ENCODE measurements around the gene ZSWIM5. TPM values are rescaled to one million over a fixed set of nuclear protein-coding genes. Genes with fewer than 3 reads are reported as not detected.
"Not testable (repeated sequence)": the region's sequence is repeated elsewhere in the genome, so short reads cannot be mapped to it uniquely, and the experiment has no call there.

ZSWIM5 gene
- total RNA-seq, 1 experiment from 2014 or later, result 1.4 TPM

DNA sequence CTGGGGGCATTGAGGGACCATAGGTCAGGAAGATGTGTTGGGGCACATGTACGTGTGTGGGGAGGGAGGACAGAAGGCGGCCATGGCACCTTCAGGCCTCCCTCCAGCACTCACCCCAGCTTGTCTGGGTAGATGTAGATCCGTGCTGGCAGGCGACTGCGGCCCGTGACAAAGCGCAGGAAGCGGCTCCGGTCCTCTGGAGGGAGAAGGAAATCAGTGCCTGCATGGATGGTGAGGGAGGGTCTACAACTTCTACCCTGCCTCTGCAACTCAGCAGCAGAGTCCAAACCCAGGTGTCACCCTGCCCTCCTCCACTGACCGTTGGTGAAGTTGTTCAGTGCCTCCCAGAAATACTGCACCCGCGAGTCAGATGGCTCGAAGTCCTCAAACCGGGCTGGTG lies 202.7 kb downstream of the ZSWIM5 start:
- POLR2A ChIA-PET (ENCODE audit: unreplicated experiment), result no interaction called here
- no peaks in the 10 kb centered on the region for H3F3A ChIP-seq (ENCODE audit: low read length, unreplicated experiment)
- H3K4me1 ChIP-seq (ENCODE audit: insufficient read depth, low read length), result no peaks in the 10 kb centered on the region
- H3K79me2 ChIP-seq (ENCODE audit: low read length), result no peaks in the 10 kb centered on the region
- no peaks in the 10 kb centered on the region for H3K9me2 ChIP-seq (replicated peaks; ENCODE audit: low read length)
- no peak overlapping the region for H3K4me3 ChIP-seq (ENCODE audit: low read length)
- intact Hi-C loops (cut with micrococcal nuclease), result no loop called here
- no peak overlapping the region for H3K4me2 ChIP-seq (ENCODE audit: low read length)
- no peak for DNase-seq
- no peak overlapping the region for H3K27ac ChIP-seq (ENCODE audit: low read length)
- no peaks in the 10 kb centered on the region for H4K20me1 ChIP-seq (ENCODE audit: low read length)
- H2AFZ ChIP-seq (ENCODE audit: low read length), result no peak overlapping the region
- BruUV-seq (replicated peaks), result no TSS peak
- CTCF ChIA-PET, result no interaction called here
- no peaks in the 10 kb centered on the region for H3K9me3 ChIP-seq (ENCODE audit: low read length)
- H3K9ac ChIP-seq (ENCODE audit: low read length), result no peak overlapping the region
- TF ChIP-seq EZH2phosphoT487 (IDR thresholded peaks at IDR 0.05; ENCODE audit: borderline replicate concordance, low read length), result no peak
- TF ChIP-seq EZH2 (IDR thresholded peaks at IDR 0.05; ENCODE audit: low read length, unreplicated experiment), result no peak
- no peaks in the 10 kb centered on the region for H3K27me3 ChIP-seq (ENCODE audit: low read length)
- H3K36me3 ChIP-seq (ENCODE audit: low read depth, low read length), result peaks cover 19% of the 10 kb centered on the region
- no peak for ATAC-seq

DNA sequence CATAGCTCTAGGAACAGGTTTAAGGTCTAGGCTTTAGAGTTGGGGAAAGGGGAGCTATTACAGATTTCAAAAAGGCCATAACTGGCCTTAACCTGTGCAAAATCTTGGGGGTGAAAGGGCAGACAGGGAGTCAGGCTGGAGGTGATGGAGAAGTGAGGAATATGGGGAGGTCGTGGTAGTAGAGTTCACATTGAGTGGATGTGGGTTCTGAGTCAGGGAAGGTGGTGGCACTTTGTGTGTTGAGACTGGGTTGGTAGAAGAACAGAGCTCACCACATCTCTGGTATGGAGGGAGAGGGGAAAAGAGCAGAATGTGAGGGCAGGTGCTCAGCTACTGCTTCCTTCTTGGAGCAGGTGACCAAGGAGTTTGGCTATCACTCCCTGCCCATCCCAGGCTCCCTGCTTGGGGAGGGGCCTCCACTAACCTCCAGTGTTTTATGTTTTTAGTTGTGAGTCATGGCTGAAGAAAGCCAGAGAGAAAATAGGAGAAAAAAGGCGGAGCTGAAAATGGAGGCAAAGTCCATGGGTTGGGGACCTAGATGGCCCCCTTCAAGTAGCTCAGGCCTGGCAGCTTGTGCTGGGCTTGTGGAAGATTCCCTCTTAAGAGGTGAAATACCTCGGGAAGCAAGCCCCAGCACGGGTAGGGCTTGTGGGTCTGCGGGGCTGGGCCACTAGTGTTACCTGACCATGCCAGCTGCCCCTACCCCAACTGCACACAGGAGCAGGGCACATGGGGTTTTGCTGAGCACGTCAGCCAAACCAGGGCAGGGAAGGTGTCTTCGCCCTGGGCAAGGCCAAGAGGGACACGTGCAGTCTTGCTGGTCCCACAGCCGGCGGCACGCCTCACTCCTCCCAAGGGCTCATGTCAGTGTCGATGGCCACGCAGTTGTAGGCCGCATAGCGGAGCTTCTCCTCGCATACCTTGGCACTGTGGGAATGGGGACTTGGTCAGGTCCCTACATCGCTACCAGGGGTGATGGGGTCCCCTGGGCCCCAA lies 203.5 kb downstream of the ZSWIM5 start:
- H3K4me3 ChIP-seq (ENCODE audit: low read length), result no peak overlapping the region
- CTCF ChIA-PET, result no interaction called here
- H3F3A ChIP-seq (ENCODE audit: low read length, unreplicated experiment), result no peaks in the 10 kb centered on the region
- BruUV-seq (replicated peaks), result TSS peak; percentile 23
- ATAC-seq (no peak), DNase-seq (no peak)
- POLR2A ChIA-PET (ENCODE audit: unreplicated experiment), result no interaction called here
- H3K4me1 ChIP-seq (ENCODE audit: insufficient read depth, low read length), result no peaks in the 10 kb centered on the region
- no peaks in the 10 kb centered on the region for H3K79me2 ChIP-seq (ENCODE audit: low read length)
- H3K4me2 ChIP-seq (ENCODE audit: low read length), result no peak overlapping the region
- H3K27me3 ChIP-seq (ENCODE audit: low read length), result no peaks in the 10 kb centered on the region
- no peaks in the 10 kb centered on the region for H3K9me2 ChIP-seq (replicated peaks; ENCODE audit: low read length)
- TF ChIP-seq EZH2phosphoT487 (IDR thresholded peaks at IDR 0.05; ENCODE audit: borderline replicate concordance, low read length) (no peak), EZH2 (IDR thresholded peaks at IDR 0.05; ENCODE audit: low read length, unreplicated experiment) (no peak)
- TF ChIP-seq, protein P1, sequence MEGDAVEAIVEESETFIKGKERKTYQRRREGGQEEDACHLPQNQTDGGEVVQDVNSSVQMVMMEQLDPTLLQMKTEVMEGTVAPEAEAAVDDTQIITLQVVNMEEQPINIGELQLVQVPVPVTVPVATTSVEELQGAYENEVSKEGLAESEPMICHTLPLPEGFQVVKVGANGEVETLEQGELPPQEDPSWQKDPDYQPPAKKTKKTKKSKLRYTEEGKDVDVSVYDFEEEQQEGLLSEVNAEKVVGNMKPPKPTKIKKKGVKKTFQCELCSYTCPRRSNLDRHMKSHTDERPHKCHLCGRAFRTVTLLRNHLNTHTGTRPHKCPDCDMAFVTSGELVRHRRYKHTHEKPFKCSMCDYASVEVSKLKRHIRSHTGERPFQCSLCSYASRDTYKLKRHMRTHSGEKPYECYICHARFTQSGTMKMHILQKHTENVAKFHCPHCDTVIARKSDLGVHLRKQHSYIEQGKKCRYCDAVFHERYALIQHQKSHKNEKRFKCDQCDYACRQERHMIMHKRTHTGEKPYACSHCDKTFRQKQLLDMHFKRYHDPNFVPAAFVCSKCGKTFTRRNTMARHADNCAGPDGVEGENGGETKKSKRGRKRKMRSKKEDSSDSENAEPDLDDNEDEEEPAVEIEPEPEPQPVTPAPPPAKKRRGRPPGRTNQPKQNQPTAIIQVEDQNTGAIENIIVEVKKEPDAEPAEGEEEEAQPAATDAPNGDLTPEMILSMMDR (conservative IDR thresholded peaks at IDR 0.05; ENCODE audit: low read depth, low read length), result no peak
- H4K20me1 ChIP-seq (ENCODE audit: low read length), result no peaks in the 10 kb centered on the region
- no peaks in the 10 kb centered on the region for H3K9me3 ChIP-seq (ENCODE audit: low read length)
- H2AFZ ChIP-seq (ENCODE audit: low read length), result no peak overlapping the region
- intact Hi-C loops (cut with micrococcal nuclease), result no loop called here
- peaks cover 14% of the 10 kb centered on the region for H3K36me3 ChIP-seq (ENCODE audit: low read depth, low read length)
- no peak overlapping the region for H3K27ac ChIP-seq (ENCODE audit: low read length)
- no peak overlapping the region for H3K9ac ChIP-seq (ENCODE audit: low read length)

DNA sequence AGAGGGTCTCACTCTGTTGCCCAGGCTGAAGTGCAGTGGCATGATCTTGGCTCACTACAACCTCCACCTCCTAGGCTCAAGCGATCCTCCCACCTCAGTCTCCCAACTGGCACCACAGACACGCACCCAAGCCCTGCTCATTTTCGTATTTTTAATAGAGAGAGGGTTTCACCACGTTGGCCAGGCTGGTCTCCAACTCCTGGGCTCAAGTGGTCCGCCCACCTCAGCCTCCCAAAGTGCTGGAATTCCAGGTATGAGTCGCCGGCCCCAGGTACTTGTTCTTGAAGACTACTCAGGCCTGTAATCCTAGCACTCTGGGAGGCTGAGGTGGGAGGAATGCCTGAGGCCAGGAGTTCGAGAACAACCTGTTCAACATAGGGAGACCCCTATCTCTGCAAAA lies 204.8 kb downstream of the ZSWIM5 start:
- BruUV-seq (replicated peaks); CTCF ChIA-PET; ATAC-seq; H3K27ac ChIP-seq (ENCODE audit: low read length); intact Hi-C loops (cut with micrococcal nuclease); POLR2A ChIA-PET (ENCODE audit: unreplicated experiment); H2AFZ ChIP-seq (ENCODE audit: low read length); H3F3A ChIP-seq (ENCODE audit: low read length, unreplicated experiment); H3K4me3 ChIP-seq (ENCODE audit: low read length); DNase-seq; H3K9me3 ChIP-seq (ENCODE audit: low read length); H3K36me3 ChIP-seq (ENCODE audit: low read depth, low read length); H3K4me2 ChIP-seq (ENCODE audit: low read length); H3K9ac ChIP-seq (ENCODE audit: low read length); H3K9me2 ChIP-seq (replicated peaks; ENCODE audit: low read length); H4K20me1 ChIP-seq (ENCODE audit: low read length); H3K79me2 ChIP-seq (ENCODE audit: low read length); H3K4me1 ChIP-seq (ENCODE audit: insufficient read depth, low read length); H3K27me3 ChIP-seq (ENCODE audit: low read length): not testable (repeated sequence)

Data from PC-3 (cell line).